Measurements from ENCODE around the gene CLDN6. TPM values are rescaled to one million over a fixed set of nuclear protein-coding genes. Genes with fewer than 3 reads are reported as not detected.
A peak's percentile ranks its signal among the peaks of the same experiment; 100 is the strongest.

Gene CLDN6
- total and polyA plus RNA-seq, 3 experiments from 2014 or later, result not detected

GRCh38 chr16:3030222-3031212, 12.5 kb upstream of the CLDN6 start:
- peaks cover 21% of the 10 kb centered on the region for H3K4me1 ChIP-seq (ENCODE audit: insufficient read depth, low read length)
- Mint-ChIP-seq H3K27me3 (peaks cover 32 to 37% of the 10 kb centered on the region in 2 donors), H3K9me3 (peaks cover 0 to 2% (median 0%) of the 10 kb centered on the region in 5 donors), H3K27ac (peak overlapping the region in 1 of 8 donors; percentile 59), H3K4me1 (peaks cover 12 to 38% (median 21%) of the 10 kb centered on the region in 3 donors), H3K4me3 (peak overlapping the region in 6 of 7 donors; percentile 11 to 85 (median 68)), H3K36me3 (peaks cover 0 to 16% (median 0%) of the 10 kb centered on the region in 3 donors)
- H3K27ac ChIP-seq (ENCODE audit: low read depth, low read length), result no peak overlapping the region
- POLR2A ChIA-PET, result interaction anchor here (0.9 to 1.4 kb wide), 6 partner anchors 13 to 128 kb away, joined by 3 to 6 read pairs (median 5); partner anchors contain the start of gene MMP25
- H3K4me3 ChIP-seq (ENCODE audit: low read length), result no peak overlapping the region
- DNase-seq, result no peak
- peaks cover 22% of the 10 kb centered on the region for H3K27me3 ChIP-seq (ENCODE audit: insufficient read depth, low read length, poor library complexity, severe bottlenecking)
- CTCF ChIA-PET, result interaction anchor here (0.8 to 17.8 kb wide), 17 partner anchors 10 to 179 kb away, joined by 3 to 289 read pairs (median 12); partner anchors contain the start of genes BICDL2, CLDN9, HCFC1R1 and IL32
- H3K9me3 ChIP-seq (ENCODE audit: low read length), result no peaks in the 10 kb centered on the region
- peaks cover 7% of the 10 kb centered on the region for H3K36me3 ChIP-seq (ENCODE audit: insufficient read depth, low read length)

GRCh38 chr16:3029491-3030221, 11.7 kb upstream of the CLDN6 start:
- CTCF ChIA-PET, result interaction anchor here (0.8 to 17.8 kb wide), 11 partner anchors 9 to 138 kb away, joined by 3 to 289 read pairs (median 58); partner anchors contain the start of genes BICDL2, CLDN9, HCFC1R1 and MMP25
- Histone ChIP-seq H3K27ac (ENCODE audit: low read depth, low read length) (no peak overlapping the region), H3K36me3 (ENCODE audit: insufficient read depth, low read length) (peaks cover 7% of the 10 kb centered on the region), H3K4me3 (ENCODE audit: low read length) (peak overlapping the region; percentile 8), H3K9me3 (ENCODE audit: low read length) (no peaks in the 10 kb centered on the region), H3K4me1 (ENCODE audit: insufficient read depth, low read length) (peaks cover 20% of the 10 kb centered on the region), H3K27me3 (ENCODE audit: insufficient read depth, low read length, poor library complexity, severe bottlenecking) (peaks cover 18% of the 10 kb centered on the region)
- Mint-ChIP-seq H3K27me3 (peaks cover 27 to 30% of the 10 kb centered on the region in 2 donors), H3K27ac (peak overlapping the region in 2 of 8 donors; percentile 59 to 82), H3K4me3 (peak overlapping the region; percentile 28 to 85 (median 67)), H3K36me3 (peaks cover 0 to 16% (median 0%) of the 10 kb centered on the region in 3 donors), H3K9me3 (peaks cover 0 to 2% (median 0%) of the 10 kb centered on the region in 5 donors), H3K4me1 (peaks cover 12 to 38% (median 21%) of the 10 kb centered on the region in 3 donors)
- no peak for DNase-seq
- POLR2A ChIA-PET, result interaction anchor here (0.9 to 1.2 kb wide), 4 partner anchors 19 to 129 kb away, joined by 3 to 5 read pairs (median 3); no protein-coding TSS in a partner anchor

GRCh38 chr16:3028716-3029319, 10.8 kb upstream of the CLDN6 start:
- no peaks in the 10 kb centered on the region for H3K9me3 ChIP-seq (ENCODE audit: low read length)
- H3K4me3 ChIP-seq (ENCODE audit: low read length), result peak overlapping the region; percentile 8
- ChIA-PET POLR2A (interaction anchor here (0.6 to 1.5 kb wide), 6 partner anchors 9 to 91 kb away, joined by 3 to 7 read pairs (median 4); partner anchors contain the start of genes IL32 and TNFRSF12A), CTCF (interaction anchor here (0.6 to 17.8 kb wide), 18 partner anchors 8 to 236 kb away, joined by 3 to 289 read pairs (median 4); partner anchors contain the start of genes BICDL2, CLDN9, HCFC1R1 and IL32)
- peaks cover 21 to 24% of the 10 kb centered on the region in 2 donors for H3K27me3 Mint-ChIP-seq
- H3K27ac Mint-ChIP-seq, result no peak overlapping the region
- H3K4me3 Mint-ChIP-seq, result peak overlapping the region; percentile 3 to 73 (median 28)
- peaks cover 24% of the 10 kb centered on the region for H3K4me1 ChIP-seq (ENCODE audit: insufficient read depth, low read length)
- DNase-seq, result no peak
- H3K27ac ChIP-seq (ENCODE audit: low read depth, low read length), result no peak overlapping the region
- peaks cover 18 to 43% (median 27%) of the 10 kb centered on the region in 3 donors for H3K4me1 Mint-ChIP-seq
- H3K36me3 ChIP-seq (ENCODE audit: insufficient read depth, low read length), result peaks cover 7% of the 10 kb centered on the region
- peaks cover 0 to 2% (median 0%) of the 10 kb centered on the region in 5 donors for H3K9me3 Mint-ChIP-seq
- H3K27me3 ChIP-seq (ENCODE audit: insufficient read depth, low read length, poor library complexity, severe bottlenecking), result peaks cover 18% of the 10 kb centered on the region
- H3K36me3 Mint-ChIP-seq, result peaks cover 0 to 21% (median 3%) of the 10 kb centered on the region in 3 donors

- Mint-ChIP-seq H3K27me3 (peaks cover 15 to 18% of the 10 kb centered on the region in 2 donors), H3K27ac (no peak overlapping the region), H3K9me3 (peaks cover 0 to 2% (median 0%) of the 10 kb centered on the region in 5 donors), H3K4me3 (peak overlapping the region in 4 of 7 donors; percentile 38 to 65 (median 52)), H3K4me1 (peaks cover 25 to 47% (median 30%) of the 10 kb centered on the region in 3 donors), H3K36me3 (peaks cover 0 to 22% (median 3%) of the 10 kb centered on the region in 3 donors)
- Histone ChIP-seq H3K27me3 (ENCODE audit: insufficient read depth, low read length, poor library complexity, severe bottlenecking) (peaks cover 15% of the 10 kb centered on the region), H3K36me3 (ENCODE audit: insufficient read depth, low read length) (peaks cover 7% of the 10 kb centered on the region), H3K4me3 (ENCODE audit: low read length) (no peak overlapping the region), H3K9me3 (ENCODE audit: low read length) (no peaks in the 10 kb centered on the region), H3K4me1 (ENCODE audit: insufficient read depth, low read length) (peaks cover 30% of the 10 kb centered on the region), H3K27ac (ENCODE audit: low read depth, low read length) (no peak overlapping the region)
- CTCF ChIA-PET, result interaction anchor here (0.6 to 17.8 kb wide), 23 partner anchors 7 to 548 kb away, joined by 3 to 289 read pairs (median 3); partner anchors contain the start of genes BICDL2, CLDN9, HCFC1R1 and IL32
- POLR2A ChIA-PET, result interaction anchor here (0.6 to 1.8 kb wide), 6 partner anchors 8 to 91 kb away, joined by 3 to 7 read pairs (median 4); partner anchors contain the start of genes IL32 and TNFRSF12A
- peak; percentile 74 to 88 (median 84) for DNase-seq
These were observed 10.2 kb upstream of the CLDN6 start for GRCh38 chr16:3027983-3028715.

- peaks cover 37% of the 10 kb centered on the region for H3K4me1 ChIP-seq (ENCODE audit: insufficient read depth, low read length)
- Mint-ChIP-seq H3K36me3 (peaks cover 0 to 22% (median 3%) of the 10 kb centered on the region in 3 donors), H3K4me3 (peak overlapping the region in 1 of 7 donors; percentile 6), H3K9me3 (peaks cover 0 to 2% (median 0%) of the 10 kb centered on the region in 5 donors), H3K27ac (peak overlapping the region in 1 of 8 donors; percentile 33), H3K4me1 (peaks cover 32 to 54% (median 38%) of the 10 kb centered on the region in 3 donors), H3K27me3 (peaks cover 10 to 11% of the 10 kb centered on the region in 2 donors)
- peaks cover 11% of the 10 kb centered on the region for H3K27me3 ChIP-seq (ENCODE audit: insufficient read depth, low read length, poor library complexity, severe bottlenecking)
- no peak overlapping the region for H3K27ac ChIP-seq (ENCODE audit: low read depth, low read length)
- H3K36me3 ChIP-seq (ENCODE audit: insufficient read depth, low read length), result peaks cover 7% of the 10 kb centered on the region
- H3K4me3 ChIP-seq (ENCODE audit: low read length), result no peak overlapping the region
- POLR2A ChIA-PET, result interaction anchor here (0.6 to 1.8 kb wide), 7 partner anchors 8 to 188 kb away, joined by 3 to 7 read pairs (median 4); partner anchors contain the start of genes IL32 and TNFRSF12A
- CTCF ChIA-PET, result interaction anchor here (0.8 to 17.8 kb wide), 18 partner anchors 7 to 548 kb away, joined by 3 to 289 read pairs (median 4); partner anchors contain the start of genes BICDL2, CLDN9, HCFC1R1 and IL32
- no peak for DNase-seq
- no peaks in the 10 kb centered on the region for H3K9me3 ChIP-seq (ENCODE audit: low read length)
These were observed 9.5 kb upstream of the CLDN6 start for GRCh38 chr16:3027489-3027795.

GRCh38 chr16:3026609-3027488, 8.9 kb upstream of the CLDN6 start:
- Histone ChIP-seq H3K4me1 (ENCODE audit: insufficient read depth, low read length) (peaks cover 43% of the 10 kb centered on the region), H3K27me3 (ENCODE audit: insufficient read depth, low read length, poor library complexity, severe bottlenecking) (peaks cover 6% of the 10 kb centered on the region), H3K36me3 (ENCODE audit: insufficient read depth, low read length) (peaks cover 7% of the 10 kb centered on the region), H3K9me3 (ENCODE audit: low read length) (no peaks in the 10 kb centered on the region), H3K4me3 (ENCODE audit: low read length) (no peak overlapping the region), H3K27ac (ENCODE audit: low read depth, low read length) (no peak overlapping the region)
- peaks cover 0 to 22% (median 3%) of the 10 kb centered on the region in 3 donors for H3K36me3 Mint-ChIP-seq
- H3K27ac Mint-ChIP-seq, result peak overlapping the region in 1 of 8 donors; percentile 11
- H3K4me1 Mint-ChIP-seq, result peaks cover 38 to 60% (median 43%) of the 10 kb centered on the region in 3 donors
- DNase-seq, result no peak
- peak overlapping the region in 1 of 7 donors; percentile 26 for H3K4me3 Mint-ChIP-seq
- CTCF ChIA-PET, result interaction anchor here (1.0 to 17.8 kb wide), 14 partner anchors 6 to 549 kb away, joined by 3 to 289 read pairs (median 6); partner anchors contain the start of genes BICDL2, CLDN9, HCFC1R1 and MMP25
- POLR2A ChIA-PET, result interaction anchor here (0.6 to 1.8 kb wide), 4 partner anchors 17 to 188 kb away, joined by 4 to 7 read pairs (median 4); no protein-coding TSS in a partner anchor
- peaks cover 8 to 10% of the 10 kb centered on the region in 2 donors for H3K27me3 Mint-ChIP-seq
- peaks cover 0 to 2% (median 0%) of the 10 kb centered on the region in 5 donors for H3K9me3 Mint-ChIP-seq
